H9 (cell line): ENCODE measurements around the gene ARL14EPL. TPM values are rescaled to one million over a fixed set of nuclear protein-coding genes. Genes with fewer than 3 reads are reported as not detected.

Experiments
- DNase-seq: peaks from one replicate; pipeline ENCODE4 v3.0.0-alpha.2; 2017
- H2AFZ ChIP-seq: one replicate; pipeline ENCODE4 v1.6.1; 2013; ENCODE audit warnings: mild to moderate bottlenecking, low read length, control low read depth, moderate library complexity
- H2AK5ac ChIP-seq: 2 replicates; pipeline ENCODE4 v1.6.1; 2013; ENCODE audit warnings: low read length, control low read depth, mixed read lengths; ENCODE audit not compliant: insufficient read length
- H2BK120ac ChIP-seq: one replicate; pipeline ENCODE4 v1.6.1; 2013; ENCODE audit warnings: low read depth, mild to moderate bottlenecking, low read length, control low read depth, inconsistent platforms; ENCODE audit not compliant: poor library complexity, severe bottlenecking
- H2BK12ac ChIP-seq: 2 replicates; pipeline ENCODE4 v1.6.1; 2013; ENCODE audit warnings: low read length, control low read depth, mixed read lengths, low read depth; ENCODE audit not compliant: insufficient read length
- H2BK15ac ChIP-seq: 2 replicates; pipeline ENCODE4 v1.6.1; 2013; ENCODE audit warnings: low read depth, low read length, control low read depth
- H2BK20ac ChIP-seq: one replicate; pipeline ENCODE4 v1.6.1; 2013; ENCODE audit warnings: low read depth, mild to moderate bottlenecking, low read length, control low read depth, inconsistent platforms; ENCODE audit not compliant: poor library complexity, severe bottlenecking
- H2BK5ac ChIP-seq: 2 replicates; pipeline ENCODE4 v1.6.1; 2013; ENCODE audit warnings: low read length, control low read depth, mixed read lengths; ENCODE audit not compliant: insufficient read length
- H3K14ac ChIP-seq: 2 replicates; pipeline ENCODE4 v1.6.1; 2013; ENCODE audit warnings: low read length, control low read depth; ENCODE audit not compliant: insufficient read depth
- H3K18ac ChIP-seq: 2 replicates; pipeline ENCODE4 v1.6.1; 2013; ENCODE audit warnings: low read depth, mild to moderate bottlenecking, mixed read lengths, low read length, control low read depth; ENCODE audit not compliant: insufficient read length
- H3K23ac ChIP-seq: 2 replicates; pipeline ENCODE4 v1.6.1; 2013; ENCODE audit warnings: low read length, control low read depth, mixed read lengths, low read depth; ENCODE audit not compliant: insufficient read length
- H3K23me2 ChIP-seq: 2 replicates; pipeline ENCODE4 v1.6.1; 2013; ENCODE audit warnings: low read depth, mild to moderate bottlenecking, mixed read lengths, low read length, control low read depth; ENCODE audit not compliant: insufficient read length, poor library complexity, severe bottlenecking
- H3K27ac ChIP-seq: 2 replicates; pipeline ENCODE4 v1.5.1; 2013; ENCODE audit warnings: low read length, control low read depth, mixed read lengths, low read depth; ENCODE audit not compliant: insufficient read length
- H3K27me3 ChIP-seq: 2 replicates; pipeline ENCODE4 v1.6.1; 2013; ENCODE audit warnings: low read length, control low read depth, inconsistent platforms; ENCODE audit not compliant: insufficient read depth
- H3K4ac ChIP-seq: 2 replicates; pipeline ENCODE4 v1.6.1; 2013; ENCODE audit warnings: low read depth, mild to moderate bottlenecking, control low read depth, inconsistent platforms, low read length, moderate library complexity
- H3K4me1 ChIP-seq: 2 replicates; pipeline ENCODE4 v1.6.1; 2013; ENCODE audit warnings: low read length, control low read depth, inconsistent platforms; ENCODE audit not compliant: insufficient read depth
- H3K4me2 ChIP-seq: 2 replicates; pipeline ENCODE4 v1.6.1; 2013; ENCODE audit warnings: low read length, control low read depth, mixed read lengths; ENCODE audit not compliant: insufficient read length, insufficient read depth
- H3K56ac ChIP-seq: 2 replicates; pipeline ENCODE4 v1.6.1; 2013; ENCODE audit warnings: low read depth, mild to moderate bottlenecking, mixed read lengths, low read length, control low read depth; ENCODE audit not compliant: insufficient read length
- H3K79me1 ChIP-seq: 2 replicates; pipeline ENCODE4 v1.6.1; 2013; ENCODE audit warnings: low read depth, mild to moderate bottlenecking, moderate library complexity, low read length, control low read depth, inconsistent platforms; ENCODE audit not compliant: insufficient read depth, poor library complexity, severe bottlenecking
- H3K79me2 ChIP-seq: 2 replicates; pipeline ENCODE4 v1.6.1; 2013; ENCODE audit warnings: low read length, control low read depth, inconsistent platforms; ENCODE audit not compliant: insufficient read depth
- H3K9ac ChIP-seq: 2 replicates; pipeline ENCODE4 v1.6.1; 2013; ENCODE audit warnings: low read length, control low read depth, mixed read lengths; ENCODE audit not compliant: insufficient read length; ENCODE audit errors: extremely low read depth
- H3K9me3 ChIP-seq: one replicate; pipeline ENCODE4 v1.6.1; 2013; ENCODE audit warnings: low read depth, low read length, inconsistent platforms; ENCODE audit not compliant: control insufficient read depth
- H3T11ph ChIP-seq: one replicate; pipeline ENCODE4 v1.6.1; 2013; ENCODE audit warnings: mild to moderate bottlenecking, low read length, control low read depth, inconsistent platforms
- H4K20me1 ChIP-seq: one replicate; pipeline ENCODE4 v1.6.1; 2013; ENCODE audit not compliant: control insufficient read depth, insufficient read length, insufficient read depth
- H4K5ac ChIP-seq: 2 replicates; pipeline ENCODE4 v1.6.1; 2013; ENCODE audit warnings: low read depth, mild to moderate bottlenecking, mixed read lengths, low read length, control low read depth; ENCODE audit not compliant: insufficient read length
- H4K8ac ChIP-seq: replicated peaks from 2 replicates; pipeline ENCODE4 v1.6.1; 2013; ENCODE audit warnings: low read length, control low read depth, mixed read lengths, low read depth; ENCODE audit not compliant: insufficient read length
- H4K91ac ChIP-seq: 2 replicates; pipeline ENCODE4 v1.6.1; 2013; ENCODE audit warnings: low read depth, mild to moderate bottlenecking, moderate library complexity, mixed read lengths, low read length, control low read depth; ENCODE audit not compliant: insufficient read length
- H3K27ac Mint-ChIP-seq, 3 experiments: 2 replicates in 2 of 3; 3 replicates in 1 of 3; pipeline ENCODE4 v1.8.0; 2020 to 2021; ENCODE audit warnings: mixed read lengths in 3 of 3, mild to moderate bottlenecking in 1 of 3, moderate library complexity in 1 of 3
- H3K27me3 Mint-ChIP-seq: 2 replicates; pipeline ENCODE4 v1.8.0; 2021; ENCODE audit warnings: low read depth, mild to moderate bottlenecking, moderate library complexity, mixed read lengths
- H3K36me3 Mint-ChIP-seq, 3 experiments: 2 replicates in 2 of 3; 3 replicates in 1 of 3; pipeline ENCODE4 v1.8.0; 2020 to 2021; ENCODE audit warnings: low read depth in 3 of 3, mixed read lengths in 3 of 3; ENCODE audit not compliant: insufficient read depth in 1 of 3
- H3K4me1 Mint-ChIP-seq, 2 experiments: 2 replicates each; pipeline ENCODE4 v1.8.0; 2020; ENCODE audit warnings: mixed read lengths in 2 of 2
- H3K4me3 Mint-ChIP-seq, 2 experiments: 2 replicates in 1 of 2; 3 replicates in 1 of 2; pipeline ENCODE4 v1.8.0; 2020 to 2021; ENCODE audit warnings: mild to moderate bottlenecking in 2 of 2, mixed read lengths in 2 of 2, moderate library complexity in 1 of 2
- H3K9me3 Mint-ChIP-seq, 2 experiments: 2 replicates in 1 of 2; 3 replicates in 1 of 2; pipeline ENCODE4 v1.8.0; 2020; ENCODE audit warnings: mild to moderate bottlenecking in 2 of 2, mixed read lengths in 2 of 2, moderate library complexity in 1 of 2
- total RNA-seq: library from RNA; stranded (reverse); gene quantifications from 2 replicates; pipeline ENCODE4 v1.2.1, GENCODE V29; 2021
- TF ChIP-seq, protein P1 (sequence below): fragments of 200-600 bp; sonication (generic); conservative IDR thresholded peaks from 3 replicates; pipeline ENCODE4 v1.8.0; 2021; ENCODE audit warnings: antibody characterized with exemption, mild to moderate bottlenecking

The ARL14EPL gene
- total RNA-seq, 1 experiment from 2014 or later = not detected

DNA sequence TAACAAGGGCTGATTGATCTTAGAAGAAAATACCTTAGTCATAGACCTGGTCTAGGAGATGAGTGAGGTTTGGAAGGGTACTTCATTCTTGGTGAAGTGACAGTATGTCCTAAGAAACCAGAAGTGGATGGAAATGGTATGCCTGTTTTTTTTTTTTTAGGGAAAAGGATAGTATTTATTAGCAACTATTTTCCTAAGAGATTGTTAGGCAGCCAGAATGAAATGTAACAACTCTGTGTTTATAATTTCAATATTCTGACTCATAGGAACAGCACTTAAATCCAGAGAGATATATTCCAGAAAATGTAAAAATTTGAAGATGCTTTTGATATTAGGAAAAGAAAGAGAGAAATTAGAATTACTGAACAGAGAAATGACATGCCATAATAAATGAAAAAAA, 21.2 kb upstream of the ARL14EPL start:
- H2BK5ac ChIP-seq = no peak overlapping the region
- TF ChIP-seq, protein P1, sequence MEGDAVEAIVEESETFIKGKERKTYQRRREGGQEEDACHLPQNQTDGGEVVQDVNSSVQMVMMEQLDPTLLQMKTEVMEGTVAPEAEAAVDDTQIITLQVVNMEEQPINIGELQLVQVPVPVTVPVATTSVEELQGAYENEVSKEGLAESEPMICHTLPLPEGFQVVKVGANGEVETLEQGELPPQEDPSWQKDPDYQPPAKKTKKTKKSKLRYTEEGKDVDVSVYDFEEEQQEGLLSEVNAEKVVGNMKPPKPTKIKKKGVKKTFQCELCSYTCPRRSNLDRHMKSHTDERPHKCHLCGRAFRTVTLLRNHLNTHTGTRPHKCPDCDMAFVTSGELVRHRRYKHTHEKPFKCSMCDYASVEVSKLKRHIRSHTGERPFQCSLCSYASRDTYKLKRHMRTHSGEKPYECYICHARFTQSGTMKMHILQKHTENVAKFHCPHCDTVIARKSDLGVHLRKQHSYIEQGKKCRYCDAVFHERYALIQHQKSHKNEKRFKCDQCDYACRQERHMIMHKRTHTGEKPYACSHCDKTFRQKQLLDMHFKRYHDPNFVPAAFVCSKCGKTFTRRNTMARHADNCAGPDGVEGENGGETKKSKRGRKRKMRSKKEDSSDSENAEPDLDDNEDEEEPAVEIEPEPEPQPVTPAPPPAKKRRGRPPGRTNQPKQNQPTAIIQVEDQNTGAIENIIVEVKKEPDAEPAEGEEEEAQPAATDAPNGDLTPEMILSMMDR = no peak
- no peak overlapping the region for H2BK15ac ChIP-seq
- H3K23ac ChIP-seq = no peak overlapping the region
- H3K9me3 Mint-ChIP-seq = no peaks in the 10 kb centered on the region
- H3K9ac ChIP-seq = no peak overlapping the region
- no peak overlapping the region for H2AFZ ChIP-seq
- H3K4me3 Mint-ChIP-seq = no peak overlapping the region
- H3K36me3 Mint-ChIP-seq = no peaks in the 10 kb centered on the region
- H3K27me3 Mint-ChIP-seq = no peaks in the 10 kb centered on the region
- no peak overlapping the region for H4K91ac ChIP-seq
- H3T11ph ChIP-seq = no peak overlapping the region
- no peak overlapping the region for H3K14ac ChIP-seq
- H4K20me1 ChIP-seq = no peaks in the 10 kb centered on the region
- no peak overlapping the region for H4K5ac ChIP-seq
- H3K9me3 ChIP-seq = no peaks in the 10 kb centered on the region
- no peak overlapping the region for H3K27ac ChIP-seq
- no peak overlapping the region for H4K8ac ChIP-seq
- no peak overlapping the region for H2BK120ac ChIP-seq
- H3K56ac ChIP-seq = no peak overlapping the region
- no peak for DNase-seq
- H3K4me1 Mint-ChIP-seq = no peaks in the 10 kb centered on the region
- no peak overlapping the region for H2AK5ac ChIP-seq
- H3K23me2 ChIP-seq = no peaks in the 10 kb centered on the region
- H3K79me2 ChIP-seq = no peaks in the 10 kb centered on the region
- no peaks in the 10 kb centered on the region for H3K79me1 ChIP-seq
- no peak overlapping the region for H3K4ac ChIP-seq
- H3K4me1 ChIP-seq = no peaks in the 10 kb centered on the region
- H3K27me3 ChIP-seq = no peaks in the 10 kb centered on the region
- H3K18ac ChIP-seq = no peak overlapping the region
- no peak overlapping the region for H3K4me2 ChIP-seq
- H2BK20ac ChIP-seq = no peak overlapping the region
- no peak overlapping the region for H2BK12ac ChIP-seq
- H3K27ac Mint-ChIP-seq = no peak overlapping the region
